Natural killer cell treated with Interleukin-12 subunit alpha and Interleukin-12 subunit beta and Interleukin-15 and Interleukin-18, amount 100 ng/mL, for 72 hours (primary cell): Measurements from ENCODE around the gene SPOCK1. TPM values are rescaled to one million over a fixed set of nuclear protein-coding genes. Genes with fewer than 3 reads are reported as not detected.

ENCODE experiments used
- ATAC-seq, 2 donors: fragments of 150-1000 bp; cut with Tn5 transposase in 1 of 2; sonication (Bioruptor Pico), chemical (Tn5 transposase) in 1 of 2; 2 replicates each; pipeline ENCODE4 v1.10.0; 2021
- DNase-seq: peaks from one replicate; pipeline ENCODE4 v3.0.0; 2022; ENCODE audit warnings: low spot score
- H3K27ac Mint-ChIP-seq, 2 donors: 1 replicate in 1 of 2; 2 replicates in 1 of 2; pipeline ENCODE4 v1.8.0; 2022; ENCODE audit warnings: mixed read lengths in 2 of 2, mild to moderate bottlenecking in 1 of 2, moderate library complexity in 1 of 2
- H3K27me3 Mint-ChIP-seq, 2 donors: 1 replicate in 1 of 2; 2 replicates in 1 of 2; pipeline ENCODE4 v1.8.0; 2022; ENCODE audit warnings: mixed read lengths in 2 of 2
- H3K36me3 Mint-ChIP-seq: one replicate; pipeline ENCODE4 v1.8.0; 2022; ENCODE audit warnings: mixed read lengths
- H3K4me1 Mint-ChIP-seq, 2 donors: 1 replicate in 1 of 2; 2 replicates in 1 of 2; pipeline ENCODE4 v1.8.0; 2022; ENCODE audit warnings: low read depth in 2 of 2, mixed read lengths in 2 of 2, mild to moderate bottlenecking in 1 of 2
- H3K4me3 Mint-ChIP-seq: one replicate; pipeline ENCODE4 v1.8.0; 2022; ENCODE audit warnings: mixed read lengths
- H3K9me3 Mint-ChIP-seq: 2 replicates; pipeline ENCODE4 v1.8.0; 2022; ENCODE audit warnings: mixed read lengths
- total RNA-seq, 2 donors: library from RNA; stranded (reverse); gene quantifications; one replicate each; pipeline ENCODE4 v1.2.3, GENCODE V29; 2022

SPOCK1 gene
- total RNA-seq, 2 donors from 2014 or later, result not detected

- no peaks in the 10 kb centered on the region for H3K27me3 Mint-ChIP-seq
- H3K9me3 Mint-ChIP-seq, result no peaks in the 10 kb centered on the region
- no peaks in the 10 kb centered on the region for H3K4me1 Mint-ChIP-seq
- DNase-seq, result no peak
- ATAC-seq, result no peak
- H3K36me3 Mint-ChIP-seq, result no peaks in the 10 kb centered on the region
- no peak overlapping the region for H3K27ac Mint-ChIP-seq
- H3K4me3 Mint-ChIP-seq, result no peak overlapping the region
Observed at GRCh38 chr5:137096149-137097103, 402.7 kb downstream of the SPOCK1 start.

- Mint-ChIP-seq H3K4me3 (no peak overlapping the region), H3K9me3 (no peaks in the 10 kb centered on the region), H3K27ac (no peak overlapping the region), H3K4me1 (no peaks in the 10 kb centered on the region), H3K36me3 (no peaks in the 10 kb centered on the region), H3K27me3 (no peaks in the 10 kb centered on the region)
- no peak for DNase-seq
- ATAC-seq, result no peak
Observed at GRCh38 chr5:137095597-137095996, 403.5 kb downstream of the SPOCK1 start.

GRCh38 chr5:137092831-137093230 lies 406.3 kb downstream of the SPOCK1 start:
- H3K27me3 Mint-ChIP-seq, result no peaks in the 10 kb centered on the region
- H3K36me3 Mint-ChIP-seq, result no peaks in the 10 kb centered on the region

GRCh38 chr5:137091472-137091871 lies 407.7 kb downstream of the SPOCK1 start:
- no peak for DNase-seq
- Mint-ChIP-seq H3K36me3 (no peaks in the 10 kb centered on the region), H3K9me3 (peaks cover 3% of the 10 kb centered on the region), H3K4me1 (peaks cover 0 to 2% of the 10 kb centered on the region in 2 donors), H3K27me3 (no peaks in the 10 kb centered on the region), H3K4me3 (no peak overlapping the region), H3K27ac (no peak overlapping the region)
- ATAC-seq, result no peak

More at GRCh38 chr5:137092831-137093230, 406.3 kb downstream of the SPOCK1 start:
- Mint-ChIP-seq H3K4me3 (no peak overlapping the region), H3K27ac (no peak overlapping the region), H3K9me3 (peaks cover 3% of the 10 kb centered on the region), H3K4me1 (peaks cover 0 to 2% of the 10 kb centered on the region in 2 donors)
- no peak for DNase-seq
- no peak for ATAC-seq

GRCh38 chr5:137090721-137091120 lies 408.4 kb downstream of the SPOCK1 start:
- DNase-seq (no peak), ATAC-seq (no peak)
- H3K9me3 Mint-ChIP-seq, result peaks cover 3% of the 10 kb centered on the region
- no peaks in the 10 kb centered on the region for H3K27me3 Mint-ChIP-seq
- H3K4me1 Mint-ChIP-seq, result peaks cover 0 to 2% of the 10 kb centered on the region in 2 donors
- no peaks in the 10 kb centered on the region for H3K36me3 Mint-ChIP-seq
- H3K27ac Mint-ChIP-seq, result no peak overlapping the region
- no peak overlapping the region for H3K4me3 Mint-ChIP-seq

- DNase-seq, result no peak
- no peaks in the 10 kb centered on the region for H3K36me3 Mint-ChIP-seq
- H3K4me3 Mint-ChIP-seq, result no peak overlapping the region
- peaks cover 3% of the 10 kb centered on the region for H3K9me3 Mint-ChIP-seq
- no peaks in the 10 kb centered on the region for H3K27me3 Mint-ChIP-seq
- peaks cover 0 to 2% of the 10 kb centered on the region in 2 donors for H3K4me1 Mint-ChIP-seq
- no peak for ATAC-seq
- H3K27ac Mint-ChIP-seq, result no peak overlapping the region
Observed at GRCh38 chr5:137090151-137090550, 409.0 kb downstream of the SPOCK1 start.

GRCh38 chr5:137088175-137088574 lies 411.0 kb downstream of the SPOCK1 start:
- Mint-ChIP-seq H3K36me3 (no peaks in the 10 kb centered on the region), H3K9me3 (peaks cover 3% of the 10 kb centered on the region), H3K27me3 (no peaks in the 10 kb centered on the region), H3K4me1 (peaks cover 0 to 2% of the 10 kb centered on the region in 2 donors), H3K27ac (no peak overlapping the region), H3K4me3 (no peak overlapping the region)
- DNase-seq (no peak), ATAC-seq (no peak)

GRCh38 chr5:137086342-137086741 lies 412.8 kb downstream of the SPOCK1 start:
- Mint-ChIP-seq H3K4me1 (peaks cover 0 to 2% of the 10 kb centered on the region in 2 donors), H3K9me3 (peaks cover 3% of the 10 kb centered on the region), H3K27me3 (no peaks in the 10 kb centered on the region), H3K4me3 (no peak overlapping the region), H3K27ac (no peak overlapping the region), H3K36me3 (no peaks in the 10 kb centered on the region)
- DNase-seq (no peak), ATAC-seq (no peak)

GRCh38 chr5:137085206-137085605 lies 413.9 kb downstream of the SPOCK1 start:
- Mint-ChIP-seq H3K27me3 (no peaks in the 10 kb centered on the region), H3K36me3 (no peaks in the 10 kb centered on the region), H3K4me1 (peaks cover 0 to 2% of the 10 kb centered on the region in 2 donors), H3K4me3 (no peak overlapping the region), H3K27ac (no peak overlapping the region), H3K9me3 (peaks cover 3% of the 10 kb centered on the region)
- ATAC-seq (no peak), DNase-seq (no peak)

GRCh38 chr5:137084016-137084415 lies 415.1 kb downstream of the SPOCK1 start:
- peaks cover 3% of the 10 kb centered on the region for H3K9me3 Mint-ChIP-seq

GRCh38 chr5:137082951-137083350 lies 416.2 kb downstream of the SPOCK1 start:
- no peak overlapping the region for H3K27ac Mint-ChIP-seq
- H3K4me3 Mint-ChIP-seq, result no peak overlapping the region
- no peaks in the 10 kb centered on the region for H3K4me1 Mint-ChIP-seq
- peaks cover 3 to 13% of the 10 kb centered on the region in 2 donors for H3K27me3 Mint-ChIP-seq
- ATAC-seq (no peak), DNase-seq (no peak)
- no peaks in the 10 kb centered on the region for H3K36me3 Mint-ChIP-seq
- no peaks in the 10 kb centered on the region for H3K9me3 Mint-ChIP-seq

More at GRCh38 chr5:137084016-137084415, 415.1 kb downstream of the SPOCK1 start:
- H3K4me1 Mint-ChIP-seq, result peaks cover 0 to 2% of the 10 kb centered on the region in 2 donors
- H3K4me3 Mint-ChIP-seq, result no peak overlapping the region
- no peak for DNase-seq
- H3K27ac Mint-ChIP-seq, result no peak overlapping the region
- no peaks in the 10 kb centered on the region for H3K36me3 Mint-ChIP-seq
- H3K27me3 Mint-ChIP-seq, result peaks cover 3 to 12% of the 10 kb centered on the region in 2 donors
- no peak for ATAC-seq

- Mint-ChIP-seq H3K4me1 (no peaks in the 10 kb centered on the region), H3K4me3 (no peak overlapping the region), H3K27me3 (peaks cover 3 to 14% of the 10 kb centered on the region in 2 donors), H3K27ac (no peak overlapping the region), H3K36me3 (no peaks in the 10 kb centered on the region), H3K9me3 (no peaks in the 10 kb centered on the region)
- no peak for ATAC-seq
- no peak for DNase-seq
Observed at GRCh38 chr5:137078171-137078665, 420.9 kb downstream of the SPOCK1 start.

- ATAC-seq (no peak), DNase-seq (no peak)
- Mint-ChIP-seq H3K4me1 (no peaks in the 10 kb centered on the region), H3K27ac (no peak overlapping the region), H3K36me3 (no peaks in the 10 kb centered on the region), H3K9me3 (no peaks in the 10 kb centered on the region), H3K4me3 (no peak overlapping the region), H3K27me3 (peaks cover 5 to 20% of the 10 kb centered on the region in 2 donors)
Observed at GRCh38 chr5:137075163-137075970, 423.8 kb downstream of the SPOCK1 start.
